IMR-90 (cell line): ENCODE results near the gene C13orf46. TPM values are rescaled to one million over a fixed set of nuclear protein-coding genes. Genes with fewer than 3 reads are reported as not detected.

ENCODE experiments used
- ATAC-seq: fragments of 200-7000 bp; cut with Tn5 transposase; 2 replicates; pipeline ENCODE4 v1.9.1; 2020; ENCODE audit warnings: low read depth, mild to moderate bottlenecking, moderate library complexity
- BruUV-seq: library from RNA; stranded (reverse); fragments of 400-500 nt; replicated peaks from 2 replicates; lab custom pipeline; 2021; lab: Mats Ljungman, UMichigan
- CTCF ChIA-PET: fragments of 300-600 bp; formaldehyde crosslinking; extraction: SDS; loops from one replicate; lab custom pipeline; 2021; ENCODE audit warnings: antibody characterized with exemption; lab: Yijun Ruan, JAX
- POLR2A ChIA-PET: fragments of 300-600 bp; sonication (Branson Sonifier 250); formaldehyde crosslinking; loops from one replicate; lab custom pipeline; 2022; ENCODE audit warnings: antibody characterized with exemption; ENCODE audit not compliant: unreplicated experiment; lab: Charles Lee
- DNase-seq: peaks from one replicate; pipeline ENCODE4 v3.0.0; 2013
- H2AFZ ChIP-seq: replicated peaks from 2 replicates; pipeline ENCODE3; 2013; ENCODE audit warnings: low read length, mild to moderate bottlenecking; ENCODE audit not compliant: poor library complexity
- H2AK5ac ChIP-seq: 2 replicates; pipeline ENCODE4 v1.6.1; 2013; ENCODE audit warnings: low read depth, low read length, inconsistent platforms
- H2AK9ac ChIP-seq: replicated peaks from 2 replicates; pipeline ENCODE3; 2013; ENCODE audit warnings: mild to moderate bottlenecking, low read depth, low read length, moderate library complexity; ENCODE audit not compliant: poor library complexity
- H2BK120ac ChIP-seq: 2 replicates; pipeline ENCODE4 v1.6.1; 2013; ENCODE audit warnings: low read depth, low read length, inconsistent platforms
- H2BK15ac ChIP-seq: 3 replicates; pipeline ENCODE4 v1.6.1; 2013; ENCODE audit warnings: low read depth, low read length, inconsistent platforms
- H2BK20ac ChIP-seq: 2 replicates; pipeline ENCODE4 v1.6.1; 2013; ENCODE audit warnings: low read depth, mild to moderate bottlenecking, inconsistent platforms, low read length, moderate library complexity
- H2BK5ac ChIP-seq: 2 replicates; pipeline ENCODE4 v1.6.1; 2013; ENCODE audit warnings: mild to moderate bottlenecking, low read depth, low read length, inconsistent platforms; ENCODE audit not compliant: poor library complexity, severe bottlenecking
- H3K14ac ChIP-seq: replicated peaks from 2 replicates; pipeline ENCODE4 v1.6.1; 2013; ENCODE audit warnings: low read depth, low read length, inconsistent platforms
- H3K18ac ChIP-seq: 2 replicates; pipeline ENCODE4 v1.6.1; 2013; ENCODE audit warnings: low read depth, low read length, control low read depth
- H3K23ac ChIP-seq: 2 replicates; pipeline ENCODE4 v1.6.1; 2013; ENCODE audit warnings: low read depth, low read length, inconsistent platforms
- H3K27ac ChIP-seq: 2 replicates; pipeline ENCODE4 v1.5.1; 2013; ENCODE audit warnings: mild to moderate bottlenecking, control low read depth, low read length; ENCODE audit not compliant: insufficient read depth
- H3K27me3 ChIP-seq: 2 replicates; pipeline ENCODE4 v1.6.1; 2013; ENCODE audit warnings: low read length; ENCODE audit not compliant: control insufficient read depth, insufficient read depth
- H3K36me3 ChIP-seq: 2 replicates; pipeline ENCODE4 v1.6.1; 2013; ENCODE audit warnings: low read length, mixed read lengths; ENCODE audit not compliant: control insufficient read depth, insufficient read depth
- H3K4ac ChIP-seq: 2 replicates; pipeline ENCODE4 v1.6.1; 2013; ENCODE audit warnings: low read depth, low read length, inconsistent platforms
- H3K4me1 ChIP-seq: 2 replicates; pipeline ENCODE4 v1.6.1; 2013; ENCODE audit warnings: low read length, mixed read lengths; ENCODE audit not compliant: control insufficient read depth, insufficient read depth
- H3K4me2 ChIP-seq: 2 replicates; pipeline ENCODE4 v1.6.1; 2013; ENCODE audit warnings: low read depth, mild to moderate bottlenecking, control low read depth, low read length, moderate library complexity
- H3K4me3 ChIP-seq: 2 replicates; pipeline ENCODE4 v1.5.1; 2013; ENCODE audit warnings: low read depth, mild to moderate bottlenecking, control low read depth, low read length, moderate library complexity; ENCODE audit not compliant: insufficient read depth
- H3K56ac ChIP-seq: 2 replicates; pipeline ENCODE4 v1.6.1; 2013; ENCODE audit warnings: low read length, inconsistent platforms; ENCODE audit not compliant: insufficient read depth; ENCODE audit errors: extremely low read depth
- H3K79me1 ChIP-seq, 2 experiments: 2 replicates each; pipeline ENCODE4 v1.6.1; 2013; ENCODE audit warnings: low read length in 2 of 2, inconsistent platforms in 1 of 2, low read depth in 1 of 2
- H3K9ac ChIP-seq: 2 replicates; pipeline ENCODE4 v1.6.1; 2013; ENCODE audit warnings: low read depth, low read length, control low read depth
- H3K9me1 ChIP-seq: 2 replicates; pipeline ENCODE4 v1.6.1; 2013; ENCODE audit warnings: low read length, inconsistent platforms; ENCODE audit not compliant: insufficient read depth
- H3K9me3 ChIP-seq: 2 replicates; pipeline ENCODE4 v1.6.1; 2013; ENCODE audit warnings: low read length; ENCODE audit not compliant: control insufficient read depth, insufficient read depth
- H4K20me1 ChIP-seq: 2 replicates; pipeline ENCODE4 v1.6.1; 2013; ENCODE audit warnings: low read length, inconsistent platforms; ENCODE audit not compliant: insufficient read depth
- H4K5ac ChIP-seq: 2 replicates; pipeline ENCODE4 v1.6.1; 2013; ENCODE audit warnings: mild to moderate bottlenecking, low read depth, low read length, control low read depth
- H4K8ac ChIP-seq, 2 experiments: 2 replicates each; pipeline ENCODE4 v1.6.1; 2013; ENCODE audit warnings: low read depth in 2 of 2, low read length in 2 of 2, control low read depth in 1 of 2, inconsistent platforms in 1 of 2
- H4K91ac ChIP-seq: 2 replicates; pipeline ENCODE4 v1.6.1; 2013; ENCODE audit warnings: low read depth, low read length, inconsistent platforms; ENCODE audit not compliant: insufficient read depth
- BHLHE40 ChIP-seq: fragments of 150-350 bp; IDR thresholded peaks from 2 replicates; pipeline ENCODE4 v1.6.1; 2016; ENCODE audit warnings: mild to moderate bottlenecking, low read depth, low read length
- CEBPB ChIP-seq: IDR thresholded peaks from 2 replicates; pipeline ENCODE4 v1.6.1; 2012; ENCODE audit warnings: low read depth, low read length, improper control_type of control experiment
- CHD1 ChIP-seq: IDR thresholded peaks from 2 replicates; pipeline ENCODE4 v1.6.1; 2012; ENCODE audit warnings: low read depth, low read length, improper control_type of control experiment
- ELK1 ChIP-seq: fragments of 150-350 bp; IDR thresholded peaks from 2 replicates; pipeline ENCODE4 v1.6.1; 2016; ENCODE audit warnings: low read depth, mild to moderate bottlenecking, low read length, moderate library complexity, borderline replicate concordance
- FOS ChIP-seq: fragments of 150-350 bp; IDR thresholded peaks from 2 replicates; pipeline ENCODE4 v1.6.1; 2016; ENCODE audit warnings: low read depth, low read length
- MAFK ChIP-seq: IDR thresholded peaks from 2 replicates; pipeline ENCODE4 v1.6.1; 2012; ENCODE audit warnings: low read depth, low read length, improper control_type of control experiment
- NFE2L2 ChIP-seq: fragments of 150-350 bp; IDR thresholded peaks from 2 replicates; pipeline ENCODE4 v1.6.1; 2016; ENCODE audit warnings: low read depth, mild to moderate bottlenecking, low read length
- RAD21 ChIP-seq: IDR thresholded peaks from 2 replicates; pipeline ENCODE4 v1.6.1; 2012; ENCODE audit warnings: low read length, improper control_type of control experiment
- RFX5 ChIP-seq: IDR thresholded peaks from 2 replicates; pipeline ENCODE4 v1.8.0; 2012; ENCODE audit warnings: low read depth, mild to moderate bottlenecking, low read length, moderate library complexity
- SMC3 ChIP-seq: fragments of 150-350 bp; IDR thresholded peaks from 2 replicates; pipeline ENCODE4 v1.6.1; 2016; ENCODE audit warnings: low read depth, mild to moderate bottlenecking, antibody characterized with exemption, low read length, moderate library complexity
- WGBS, 2 experiments: methylation state at CpG; one replicate each; pipeline versions ENCODE4 v1.1.5 to v1.1.7; 2013; ENCODE audit warnings: missing lambda C conversion rate in 2 of 2; ENCODE audit not compliant: insufficient read length in 1 of 2; ENCODE audit errors: extremely low coverage in 2 of 2; 5-methylcytosine and 5-hydroxymethylcytosine counted together
- dilution Hi-C: fragments of 300-500 bp; cut with HindIII; formaldehyde crosslinking; loops from one replicate; pipeline ENCODE4 v1.14.3; 2018; ENCODE audit warnings: low sequenced_read_pairs; ENCODE audit not compliant: unreplicated experiment
- in situ Hi-C: fragments of 300-500 bp; cut with MboI; formaldehyde crosslinking; loops from 3 replicates; pipeline ENCODE4 v1.14.3; 2019; ENCODE audit warnings: low sequenced_read_pairs, inconsistent platforms, mixed read lengths
- intact Hi-C: fragments of 100-400 bp; cut with micrococcal nuclease; formaldehyde crosslinking; loops from 2 replicates; pipeline ENCODE4 v1.10.0; 2022
- polyA plus RNA-seq, 3 experiments: library from polyadenylated mRNA; depleted of rRNA; stranded (reverse); fragments of >200 nt; gene quantifications; 2 replicates each; pipeline ENCODE4 v1.2.3, GENCODE V29; 2012; ENCODE audit warnings: low replicate concordance in 1 of 3
- total RNA-seq: library from RNA; depleted of rRNA; stranded (reverse); fragments of >200 nt; gene quantifications from 2 replicates; pipeline ENCODE4 v1.2.3, GENCODE V29; 2012
- TF ChIP-seq, protein P1 (sequence below): conservative IDR thresholded peaks from 2 replicates; pipeline ENCODE4 v1.5.1; 2012; ENCODE audit warnings: mild to moderate bottlenecking, low read depth, low read length, improper control_type of control experiment
- TF ChIP-seq, protein P2 (sequence below): fragments of 150-350 bp; IDR thresholded peaks from 2 replicates; pipeline ENCODE4 v1.6.1; 2017; ENCODE audit warnings: mild to moderate bottlenecking, antibody characterized with exemption, low read length, low read depth

The C13orf46 gene
- total and polyA plus RNA-seq, 2 of the 4 experiments (the other 2 are of a cell fraction), result under 0.01 to 2.1 TPM

DNA sequence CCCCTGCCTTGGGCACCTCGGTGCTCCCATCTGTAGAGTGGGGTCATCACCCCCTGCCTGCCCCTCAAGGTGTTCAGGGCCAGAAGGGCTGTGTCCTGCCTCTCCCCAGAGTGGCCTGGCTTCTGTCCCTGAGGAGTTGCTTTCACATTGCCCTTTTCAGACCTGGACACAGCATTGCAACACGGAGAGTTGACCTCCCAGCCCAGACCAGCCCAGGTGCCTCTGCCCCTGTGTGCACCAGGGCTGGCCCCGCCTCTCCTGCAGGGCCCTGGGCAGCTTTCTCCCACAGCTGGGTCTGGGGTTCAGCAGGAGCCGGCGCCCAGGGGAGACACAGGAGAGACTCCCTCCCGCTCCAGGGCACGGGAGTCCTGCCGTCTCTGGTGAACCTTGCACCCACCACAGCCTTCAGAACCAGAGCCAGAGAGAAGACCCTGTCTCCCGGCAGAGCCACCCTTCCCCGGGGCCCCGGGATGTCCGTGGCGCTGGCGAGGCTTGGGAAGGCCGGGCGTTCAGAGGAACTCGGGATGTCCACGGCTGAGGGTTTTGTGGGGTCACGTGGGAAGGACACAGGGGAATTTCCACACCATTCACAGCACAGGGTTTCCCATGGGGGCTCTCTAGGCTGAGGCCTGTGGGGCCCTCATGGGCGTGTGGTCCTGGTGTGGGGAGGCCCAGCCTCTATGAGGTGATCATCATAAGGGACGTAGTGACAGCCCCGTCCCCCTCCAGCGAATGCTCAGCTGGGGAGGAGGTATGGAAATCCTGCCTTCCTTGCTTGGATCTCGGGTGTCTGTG, 23.2 kb downstream of the C13orf46 start (continued):
- no peak for TF ChIP-seq NFE2L2
- no peak for TF ChIP-seq FOS

- intact Hi-C loops (loop anchor here (5.0 kb wide), 1 partner anchor 87 kb away; the partner anchor contains the start of gene GAS6), dilution Hi-C loops (no loop called here), in situ Hi-C loops (no loop called here)
- Histone ChIP-seq H3K9ac (no peak overlapping the region), H2BK120ac (peak overlapping the region; percentile 14; the same call in 1 of the 2 replicates), H3K4me3 (no peak overlapping the region), H3K14ac (no peak overlapping the region), H3K4ac (peak overlapping the region; percentile 42; the same call in 1 of the 2 replicates), H3K27me3 (no peaks in the 10 kb centered on the region), H4K8ac (peak overlapping the region in 1 of 2 experiments; percentile 5; a peak in 1 of 4 replicates), H3K27ac (no peak overlapping the region), H2AK5ac (peak overlapping the region; percentile 45; the same call in 1 of the 2 replicates), H3K79me1 (peaks cover 0 to 36% of the 10 kb centered on the region in 2 experiments; a peak in 3 of 4 replicates), H2BK20ac (no peak overlapping the region), H4K5ac (no peak overlapping the region), H3K9me3 (no peaks in the 10 kb centered on the region), H3K9me1 (peaks cover 10% of the 10 kb centered on the region), H4K20me1 (peaks cover 7% of the 10 kb centered on the region), H2AK9ac (peak overlapping the region; percentile 62), H2BK15ac (no peak overlapping the region; the same call in 2 of the 3 replicates), H3K23ac (no peak overlapping the region), H3K4me1 (peaks cover 13% of the 10 kb centered on the region), H2BK5ac (no peak overlapping the region), H3K36me3 (peaks cover 12% of the 10 kb centered on the region), H2AFZ (no peak overlapping the region), H3K4me2 (no peak overlapping the region), H3K18ac (no peak overlapping the region), H4K91ac (peak overlapping the region; percentile 49; the same call in 1 of the 2 replicates), H3K56ac (no peak overlapping the region)
- POLR2A ChIA-PET, result no interaction called here
- no peak for DNase-seq
- 93% methylated on average over 4 of the region's 5 CpGs; no CpG with 5 or more reads in 1 of the 2 experiments for WGBS, 2 experiments
- no peak for ATAC-seq
- CTCF ChIA-PET, result no interaction called here
- no TSS peak for BruUV-seq
- no peak for TF ChIP-seq ELK1
- TF ChIP-seq CEBPB, result no peak
- TF ChIP-seq RAD21, result no peak
- no peak for TF ChIP-seq BHLHE40
- no peak for TF ChIP-seq SMC3
- TF ChIP-seq, protein P1, sequence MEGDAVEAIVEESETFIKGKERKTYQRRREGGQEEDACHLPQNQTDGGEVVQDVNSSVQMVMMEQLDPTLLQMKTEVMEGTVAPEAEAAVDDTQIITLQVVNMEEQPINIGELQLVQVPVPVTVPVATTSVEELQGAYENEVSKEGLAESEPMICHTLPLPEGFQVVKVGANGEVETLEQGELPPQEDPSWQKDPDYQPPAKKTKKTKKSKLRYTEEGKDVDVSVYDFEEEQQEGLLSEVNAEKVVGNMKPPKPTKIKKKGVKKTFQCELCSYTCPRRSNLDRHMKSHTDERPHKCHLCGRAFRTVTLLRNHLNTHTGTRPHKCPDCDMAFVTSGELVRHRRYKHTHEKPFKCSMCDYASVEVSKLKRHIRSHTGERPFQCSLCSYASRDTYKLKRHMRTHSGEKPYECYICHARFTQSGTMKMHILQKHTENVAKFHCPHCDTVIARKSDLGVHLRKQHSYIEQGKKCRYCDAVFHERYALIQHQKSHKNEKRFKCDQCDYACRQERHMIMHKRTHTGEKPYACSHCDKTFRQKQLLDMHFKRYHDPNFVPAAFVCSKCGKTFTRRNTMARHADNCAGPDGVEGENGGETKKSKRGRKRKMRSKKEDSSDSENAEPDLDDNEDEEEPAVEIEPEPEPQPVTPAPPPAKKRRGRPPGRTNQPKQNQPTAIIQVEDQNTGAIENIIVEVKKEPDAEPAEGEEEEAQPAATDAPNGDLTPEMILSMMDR, result no peak
- no peak for TF ChIP-seq NFE2L2
- no peak for TF ChIP-seq MAFK
- TF ChIP-seq RFX5, result no peak
- TF ChIP-seq CHD1, result no peak
- TF ChIP-seq, protein P2, sequence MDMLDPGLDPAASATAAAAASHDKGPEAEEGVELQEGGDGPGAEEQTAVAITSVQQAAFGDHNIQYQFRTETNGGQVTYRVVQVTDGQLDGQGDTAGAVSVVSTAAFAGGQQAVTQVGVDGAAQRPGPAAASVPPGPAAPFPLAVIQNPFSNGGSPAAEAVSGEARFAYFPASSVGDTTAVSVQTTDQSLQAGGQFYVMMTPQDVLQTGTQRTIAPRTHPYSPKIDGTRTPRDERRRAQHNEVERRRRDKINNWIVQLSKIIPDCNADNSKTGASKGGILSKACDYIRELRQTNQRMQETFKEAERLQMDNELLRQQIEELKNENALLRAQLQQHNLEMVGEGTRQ, result no peak
These were observed 24.3 kb downstream of the C13orf46 start for GRCh38 chr13:113949546-113949945.
